Hepatocyte (in vitro differentiated cells): ENCODE measurements around the gene MASP2. TPM values are rescaled to one million over a fixed set of nuclear protein-coding genes. Genes with fewer than 3 reads are reported as not detected.
"Not testable (repeated sequence)": the region's sequence is repeated elsewhere in the genome, so short reads cannot be mapped to it uniquely, and the experiment has no call there.

Experiments
- DNase-seq: peaks from one replicate; pipeline ENCODE4 v3.0.0-alpha.2; 2016; ENCODE audit warnings: low spot score
- H2AFZ ChIP-seq: fragments of 200-600 bp; sonication (generic); 2 replicates; pipeline ENCODE4 v1.6.0; 2016; ENCODE audit warnings: antibody characterized with exemption, mild to moderate bottlenecking
- H3K27ac ChIP-seq: fragments of 200-600 bp; sonication (generic); 2 replicates; pipeline ENCODE4 v1.5.1; 2016; ENCODE audit warnings: mild to moderate bottlenecking
- H3K27me3 ChIP-seq: fragments of 200-600 bp; sonication (generic); 2 replicates; pipeline ENCODE4 v1.6.1; 2016
- H3K36me3 ChIP-seq: fragments of 200-600 bp; sonication (generic); replicated peaks from 2 replicates; pipeline ENCODE4 v1.5.1; 2016; ENCODE audit warnings: low read depth; ENCODE audit not compliant: insufficient read depth
- H3K4me1 ChIP-seq: fragments of 200-600 bp; sonication (generic); 2 replicates; pipeline ENCODE4 v1.5.1; 2016; ENCODE audit warnings: mild to moderate bottlenecking, moderate library complexity; ENCODE audit not compliant: insufficient read depth
- H3K4me2 ChIP-seq: fragments of 200-600 bp; sonication (generic); 2 replicates; pipeline ENCODE4 v1.6.0; 2016
- H3K4me3 ChIP-seq: fragments of 200-600 bp; sonication (generic); 2 replicates; pipeline ENCODE4 v1.5.1; 2016; ENCODE audit warnings: mild to moderate bottlenecking
- H3K79me2 ChIP-seq: fragments of 200-600 bp; sonication (generic); 2 replicates; pipeline ENCODE4 v1.6.0; 2017; ENCODE audit warnings: mild to moderate bottlenecking
- H3K9me2 ChIP-seq: fragments of 200-600 bp; sonication (generic); replicated peaks from 2 replicates; pipeline ENCODE4 v1.6.0; 2017; ENCODE audit warnings: mild to moderate bottlenecking; ENCODE audit not compliant: insufficient read depth
- H3K9me3 ChIP-seq: fragments of 200-600 bp; sonication (generic); 2 replicates; pipeline ENCODE4 v1.5.1; 2016; ENCODE audit warnings: low read depth, mild to moderate bottlenecking
- H4K20me1 ChIP-seq: fragments of 200-600 bp; sonication (generic); 2 replicates; pipeline ENCODE4 v1.6.0; 2016; ENCODE audit warnings: mild to moderate bottlenecking; ENCODE audit not compliant: insufficient read depth, poor library complexity, severe bottlenecking
- EZH2 ChIP-seq: fragments of 200-600 bp; sonication (generic); IDR thresholded peaks from 2 replicates; pipeline ENCODE4 v1.6.1; 2016; ENCODE audit warnings: antibody characterized with exemption, mild to moderate bottlenecking, borderline replicate concordance
- EZH2phosphoT487 ChIP-seq: fragments of 200-600 bp; sonication (generic); IDR thresholded peaks from one replicate; pipeline ENCODE4 v1.6.1; 2018; ENCODE audit warnings: antibody characterized with exemption, mild to moderate bottlenecking, low read depth, moderate library complexity; ENCODE audit not compliant: unreplicated experiment, severe bottlenecking
- WGBS: methylation state at CpG from one replicate; pipeline ENCODE4 v1.1.6; 2016; ENCODE audit warnings: low lambda C conversion rate; ENCODE audit errors: missing lambda C conversion rate; 5-methylcytosine and 5-hydroxymethylcytosine counted together
- polyA plus RNA-seq: library from polyadenylated mRNA; unstranded; fragments of >200 nt; fragmentation: Nextera tagmentation; extraction: Ambion mirVana; gene quantifications from 2 replicates; pipeline ENCODE4 v1.2.1, GENCODE V29; 2016
- total RNA-seq: library from RNA; depleted of rRNA; stranded (reverse); fragments of >200 nt; gene quantifications from 2 replicates; pipeline ENCODE4 v1.2.3, GENCODE V29; 2014
- TF ChIP-seq, protein P1 (sequence below): fragments of 200-600 bp; sonication (generic); IDR thresholded peaks from 2 replicates; pipeline ENCODE4 v1.5.1; 2016; ENCODE audit warnings: antibody characterized with exemption, mild to moderate bottlenecking; ENCODE audit not compliant: poor library complexity

Gene MASP2
- total and polyA plus RNA-seq, 2 experiments from 2014 or later = 3.3 to 16.6 TPM

DNA sequence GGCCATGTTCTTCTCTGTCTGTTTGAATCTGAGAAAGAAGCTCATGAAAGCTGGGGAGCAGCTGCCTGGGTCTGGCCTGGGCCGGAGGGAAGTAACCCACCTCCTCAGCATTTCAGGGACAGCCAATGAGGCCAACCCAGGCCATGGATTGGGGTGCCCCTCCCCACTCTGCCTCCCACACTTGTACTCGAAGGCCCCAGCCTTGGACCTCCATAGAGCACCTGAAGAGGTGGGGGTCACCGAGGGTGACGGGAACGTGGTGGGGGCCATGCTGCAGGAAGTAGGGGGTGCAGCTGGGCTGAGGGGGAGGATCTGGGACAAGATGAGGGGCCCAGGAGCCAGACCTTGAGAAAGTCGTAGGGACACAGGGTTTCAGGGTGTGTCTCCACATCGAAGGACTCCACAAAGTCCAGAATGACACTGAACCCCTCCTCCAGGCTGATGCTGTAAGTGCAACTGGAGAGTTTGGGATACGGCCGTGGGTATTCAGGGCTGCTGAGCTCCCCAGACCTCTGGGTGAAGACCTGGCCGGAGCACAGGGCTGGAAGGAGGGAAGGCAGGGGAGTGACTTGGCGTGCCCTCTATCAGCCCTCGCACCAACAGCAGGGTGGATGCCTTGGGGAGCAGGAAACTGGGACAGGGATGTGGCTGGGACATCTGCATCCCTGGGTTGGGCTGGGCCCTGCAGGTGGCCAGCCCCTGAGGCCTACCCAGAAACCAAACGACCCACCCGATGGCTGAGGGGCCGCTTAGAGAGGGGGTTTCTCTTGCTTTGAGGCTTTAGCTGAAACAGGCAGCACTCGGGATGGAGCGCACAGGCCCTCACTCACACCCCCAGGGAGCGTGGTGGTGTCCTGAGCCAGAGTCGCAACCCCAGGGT, 3.8 kb downstream of the MASP2 start:
- WGBS = 85% methylated on average over 18 of the region's 19 CpGs
- H3K4me1 ChIP-seq = no peaks in the 10 kb centered on the region

DNA sequence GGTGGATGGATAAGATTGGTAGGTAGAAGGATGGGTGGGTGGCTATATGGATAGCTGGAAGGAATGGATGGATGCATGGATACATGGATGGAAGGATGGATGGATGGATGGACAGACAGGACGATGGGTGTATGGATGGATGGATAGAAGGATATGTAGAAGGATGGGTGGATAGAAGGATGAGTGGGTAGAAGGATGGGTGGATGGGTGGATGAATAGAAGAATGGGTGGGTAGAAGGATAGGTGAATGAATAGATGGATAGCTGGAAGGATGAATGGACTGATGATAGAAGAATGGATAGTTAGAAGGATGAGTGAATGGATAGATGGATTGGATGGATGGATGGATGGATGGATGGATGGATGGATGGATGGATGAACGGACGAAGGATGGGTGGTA, 5.0 kb downstream of the MASP2 start:
- no peaks in the 10 kb centered on the region for H4K20me1 ChIP-seq
- no peak overlapping the region for H3K27ac ChIP-seq
- 85% methylated on average over 3 of the region's 3 CpGs for WGBS
- no peaks in the 10 kb centered on the region for H3K27me3 ChIP-seq
- no peak overlapping the region for H3K4me2 ChIP-seq
- no peaks in the 10 kb centered on the region for H3K79me2 ChIP-seq
- H3K9me2 ChIP-seq = no peaks in the 10 kb centered on the region
- H2AFZ ChIP-seq = no peak overlapping the region
- H3K9me3 ChIP-seq = no peaks in the 10 kb centered on the region
- no peak for TF ChIP-seq EZH2phosphoT487
- TF ChIP-seq, protein P1, sequence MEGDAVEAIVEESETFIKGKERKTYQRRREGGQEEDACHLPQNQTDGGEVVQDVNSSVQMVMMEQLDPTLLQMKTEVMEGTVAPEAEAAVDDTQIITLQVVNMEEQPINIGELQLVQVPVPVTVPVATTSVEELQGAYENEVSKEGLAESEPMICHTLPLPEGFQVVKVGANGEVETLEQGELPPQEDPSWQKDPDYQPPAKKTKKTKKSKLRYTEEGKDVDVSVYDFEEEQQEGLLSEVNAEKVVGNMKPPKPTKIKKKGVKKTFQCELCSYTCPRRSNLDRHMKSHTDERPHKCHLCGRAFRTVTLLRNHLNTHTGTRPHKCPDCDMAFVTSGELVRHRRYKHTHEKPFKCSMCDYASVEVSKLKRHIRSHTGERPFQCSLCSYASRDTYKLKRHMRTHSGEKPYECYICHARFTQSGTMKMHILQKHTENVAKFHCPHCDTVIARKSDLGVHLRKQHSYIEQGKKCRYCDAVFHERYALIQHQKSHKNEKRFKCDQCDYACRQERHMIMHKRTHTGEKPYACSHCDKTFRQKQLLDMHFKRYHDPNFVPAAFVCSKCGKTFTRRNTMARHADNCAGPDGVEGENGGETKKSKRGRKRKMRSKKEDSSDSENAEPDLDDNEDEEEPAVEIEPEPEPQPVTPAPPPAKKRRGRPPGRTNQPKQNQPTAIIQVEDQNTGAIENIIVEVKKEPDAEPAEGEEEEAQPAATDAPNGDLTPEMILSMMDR = no peak
- no peak for TF ChIP-seq EZH2
- H3K4me1 ChIP-seq = no peaks in the 10 kb centered on the region
- H3K36me3 ChIP-seq = no peaks in the 10 kb centered on the region
- no peak for DNase-seq
- no peak overlapping the region for H3K4me3 ChIP-seq

More for the DNA sequence above, 3.8 kb downstream of the MASP2 start:
- no peaks in the 10 kb centered on the region for H3K9me2 ChIP-seq
- H3K36me3 ChIP-seq = no peaks in the 10 kb centered on the region
- DNase-seq = no peak
- H4K20me1 ChIP-seq = no peaks in the 10 kb centered on the region
- no peaks in the 10 kb centered on the region for H3K79me2 ChIP-seq
- H3K27me3 ChIP-seq = no peaks in the 10 kb centered on the region
- H2AFZ ChIP-seq = no peak overlapping the region
- no peak for TF ChIP-seq EZH2phosphoT487
- TF ChIP-seq EZH2 = no peak
- TF ChIP-seq, protein P1 = no peak
- H3K4me3 ChIP-seq = no peak overlapping the region
- H3K9me3 ChIP-seq = no peaks in the 10 kb centered on the region
- no peak overlapping the region for H3K27ac ChIP-seq
- H3K4me2 ChIP-seq = no peak overlapping the region

DNA sequence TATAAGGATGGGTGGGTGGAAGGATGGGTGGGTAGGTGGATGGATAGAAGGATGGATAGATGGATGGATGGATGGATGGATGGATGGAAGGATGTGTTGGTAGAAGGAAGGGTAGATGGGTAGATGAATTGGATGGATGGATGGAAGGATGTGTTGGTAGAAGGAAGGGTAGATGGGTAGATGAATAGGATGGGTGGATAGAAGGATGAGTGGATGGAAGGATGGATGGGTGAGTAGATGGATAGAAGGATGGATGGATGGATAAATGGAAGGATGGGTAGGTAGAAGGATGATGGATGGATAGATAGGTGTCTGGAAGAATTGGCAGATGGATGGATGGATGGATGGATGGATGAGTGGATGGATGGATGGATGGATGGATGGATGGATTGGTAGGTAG, 6.0 kb downstream of the MASP2 start:
- H2AFZ ChIP-seq = no peak overlapping the region
- no peaks in the 10 kb centered on the region for H3K4me1 ChIP-seq
- H3K9me3 ChIP-seq = no peaks in the 10 kb centered on the region
- DNase-seq = no peak
- no peaks in the 10 kb centered on the region for H3K27me3 ChIP-seq
- TF ChIP-seq EZH2phosphoT487 (no peak), EZH2 (no peak)
- TF ChIP-seq, protein P1 = no peak
- no peak overlapping the region for H3K4me3 ChIP-seq
- H3K79me2 ChIP-seq = no peaks in the 10 kb centered on the region
- no peak overlapping the region for H3K4me2 ChIP-seq
- no peak overlapping the region for H3K27ac ChIP-seq
- no peaks in the 10 kb centered on the region for H4K20me1 ChIP-seq
- no peaks in the 10 kb centered on the region for H3K9me2 ChIP-seq
- no peaks in the 10 kb centered on the region for H3K36me3 ChIP-seq

DNA sequence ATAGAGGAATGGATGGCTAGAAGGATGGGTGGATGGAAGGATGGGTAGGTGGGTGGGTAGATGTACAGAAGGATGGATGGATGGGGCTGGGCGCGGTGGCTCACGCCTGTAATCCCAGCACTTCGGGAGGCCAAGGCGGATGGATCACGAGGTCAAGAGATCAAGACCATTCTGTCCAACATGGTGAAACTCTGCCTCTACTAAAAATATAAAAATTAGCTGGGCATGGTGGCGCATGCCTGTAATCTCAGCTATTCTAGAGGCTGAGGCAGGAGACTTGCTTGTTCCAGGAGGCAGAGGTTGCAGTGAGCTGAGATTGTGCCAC, 7.0 kb downstream of the MASP2 start:
- not testable (repeated sequence) for H4K20me1 ChIP-seq, H3K9me3 ChIP-seq, H3K4me1 ChIP-seq, H3K27ac ChIP-seq, H3K9me2 ChIP-seq, H3K36me3 ChIP-seq, H2AFZ ChIP-seq, H3K4me3 ChIP-seq, H3K79me2 ChIP-seq, H3K27me3 ChIP-seq, DNase-seq, H3K4me2 ChIP-seq
- 87% methylated on average over 7 of the region's 7 CpGs for WGBS
